HG03097 (cell line): ENCODE data around the gene LRTM2.

Source experiments
- ATAC-seq: cut with Tn5 transposase; IDR thresholded peaks from one replicate; pipeline ENCODE4 v1.9.1; 2021; ENCODE audit not compliant: unreplicated experiment, low FRiP score

The LRTM2 gene

DNA sequence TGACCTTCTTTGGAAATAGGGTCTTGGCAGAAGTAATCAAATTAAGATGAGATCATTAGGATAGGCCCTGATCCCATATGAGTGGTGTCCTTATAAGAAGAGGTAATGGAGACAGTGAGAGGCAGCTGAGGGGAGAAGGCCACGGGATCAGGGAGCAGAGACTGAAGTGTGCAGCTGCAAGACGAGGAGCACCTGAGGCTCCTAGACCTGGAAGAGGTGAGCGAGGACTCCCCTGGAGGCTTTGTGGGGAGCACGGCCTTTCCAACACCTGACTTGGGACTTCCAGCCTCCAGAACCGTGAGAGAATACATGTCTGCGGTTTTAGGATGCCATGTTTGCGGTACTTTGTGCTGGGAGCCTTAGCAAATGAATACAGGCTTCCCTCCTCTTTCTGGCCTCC is 37.5 kb downstream of the LRTM2 start:
- no peak for ATAC-seq

DNA sequence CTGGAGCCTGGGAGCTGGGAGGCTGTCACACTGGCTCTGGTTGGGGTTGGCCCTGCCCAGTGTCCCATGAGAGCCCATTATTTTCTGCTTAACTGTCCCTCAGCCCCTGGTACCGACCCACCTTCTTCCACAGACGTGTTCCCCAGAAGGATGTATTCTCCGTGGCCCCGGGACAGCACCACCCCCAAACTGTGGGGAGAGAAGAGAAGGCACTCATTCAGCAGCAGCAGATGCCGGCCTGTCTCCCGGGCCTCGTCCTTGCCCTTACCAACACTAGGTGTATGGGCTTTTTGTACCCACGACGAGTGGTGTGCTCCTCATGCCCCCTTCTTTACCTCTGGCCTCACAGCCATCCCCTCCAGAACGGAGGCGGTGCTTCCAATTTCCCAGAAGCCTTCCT is 38.1 kb downstream of the LRTM2 start:
- no peak for ATAC-seq

DNA sequence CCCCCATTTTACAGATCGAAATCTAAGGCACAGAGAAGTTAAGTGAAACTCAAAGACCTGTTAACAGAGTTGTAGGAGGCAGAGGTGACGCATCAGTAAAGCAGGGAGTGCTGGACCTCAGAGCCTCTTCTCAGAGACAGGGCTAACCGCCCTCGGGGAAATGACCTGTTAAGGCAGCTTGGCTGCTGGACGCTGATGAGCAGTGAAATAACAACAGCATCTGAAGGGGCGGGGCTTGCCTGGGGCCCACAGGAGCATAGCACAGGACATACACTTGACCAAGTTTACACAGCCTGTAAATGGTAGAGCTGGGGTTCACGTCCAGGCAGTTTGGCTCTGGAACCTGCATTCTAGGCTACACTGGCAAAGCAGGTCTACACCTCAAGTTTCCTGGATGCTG is 39.3 kb downstream of the LRTM2 start:
- no peak for ATAC-seq

DNA sequence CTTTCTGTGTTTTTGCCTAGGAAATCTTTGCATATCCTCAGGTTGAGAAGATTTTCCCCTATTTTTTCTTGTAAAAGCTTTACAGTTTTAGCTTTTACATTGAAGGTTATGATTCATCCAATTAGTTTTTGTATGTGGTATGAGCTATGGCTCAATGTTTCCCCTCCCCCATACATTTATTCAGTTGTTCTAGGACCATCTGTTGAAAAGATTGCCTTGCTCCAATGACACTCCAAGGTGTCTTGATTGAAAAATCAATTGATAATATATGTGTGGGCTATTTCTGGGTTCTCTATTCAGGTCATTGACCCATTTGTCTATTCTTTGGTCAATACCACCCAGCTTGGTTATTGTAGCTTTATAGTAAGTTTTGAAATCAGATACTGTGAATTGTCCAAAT is 42.6 kb downstream of the LRTM2 start:
- ATAC-seq: no peak

DNA sequence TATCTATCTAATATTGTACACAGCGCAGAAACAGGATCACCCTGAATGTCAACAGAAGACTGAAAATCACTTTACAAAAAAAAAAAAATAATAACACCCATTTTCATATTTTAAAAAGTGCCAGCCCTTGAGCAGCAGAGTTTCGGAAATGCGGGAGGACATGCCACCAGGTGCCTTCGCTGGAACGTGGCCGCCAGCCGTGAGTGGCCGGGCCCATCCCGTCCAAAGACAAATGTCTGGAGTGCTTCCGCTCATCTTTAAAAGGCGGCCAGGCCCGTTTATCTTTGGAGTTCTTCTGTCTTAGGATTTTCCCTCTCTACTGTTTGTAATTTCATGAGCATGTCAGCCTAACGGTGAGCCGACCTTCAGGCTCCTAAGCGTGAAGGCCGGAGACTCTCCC is 43.5 kb downstream of the LRTM2 start:
- no peak for ATAC-seq

DNA sequence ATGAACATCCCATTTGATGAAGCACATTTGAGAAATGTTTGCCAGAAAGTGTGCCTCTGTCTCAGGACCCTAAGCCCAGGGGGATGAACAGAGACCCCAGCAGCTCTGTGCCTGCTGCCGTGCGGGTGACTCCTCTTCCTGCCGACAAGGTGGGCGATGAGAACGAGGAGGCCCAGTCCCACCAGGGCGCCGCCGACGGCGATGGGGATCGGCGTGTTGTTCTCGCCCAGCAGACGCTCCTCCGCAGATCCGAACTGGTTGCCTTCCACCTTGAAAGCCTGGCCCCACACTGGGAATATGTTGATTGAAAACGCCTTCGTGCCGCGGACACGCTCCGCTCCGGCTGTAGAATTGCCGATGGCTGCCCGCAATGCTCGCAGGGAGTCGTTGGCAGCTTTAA is 44.1 kb downstream of the LRTM2 start:
- ATAC-seq: no peak

DNA sequence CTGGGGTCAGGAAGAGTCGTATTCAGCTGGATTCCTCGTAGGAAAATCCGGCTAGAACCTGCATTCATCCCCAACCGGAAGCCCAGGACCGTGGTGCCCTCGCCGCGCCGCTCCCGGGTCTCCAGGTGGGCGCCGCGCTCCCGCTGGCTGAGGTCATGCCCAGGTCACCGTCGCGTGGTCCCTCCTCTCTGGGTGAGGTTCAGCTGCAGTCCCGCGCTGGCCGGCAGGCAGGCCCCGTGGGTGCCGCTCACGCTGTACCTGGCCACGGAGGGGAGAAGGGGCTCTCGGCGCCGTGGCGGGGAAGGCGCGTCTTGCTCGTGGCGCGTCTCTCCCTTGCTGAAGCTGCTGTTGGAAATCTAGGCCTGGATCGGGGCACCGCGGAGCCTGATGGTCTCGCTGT is 44.5 kb downstream of the LRTM2 start:
- ATAC-seq: no peak

DNA sequence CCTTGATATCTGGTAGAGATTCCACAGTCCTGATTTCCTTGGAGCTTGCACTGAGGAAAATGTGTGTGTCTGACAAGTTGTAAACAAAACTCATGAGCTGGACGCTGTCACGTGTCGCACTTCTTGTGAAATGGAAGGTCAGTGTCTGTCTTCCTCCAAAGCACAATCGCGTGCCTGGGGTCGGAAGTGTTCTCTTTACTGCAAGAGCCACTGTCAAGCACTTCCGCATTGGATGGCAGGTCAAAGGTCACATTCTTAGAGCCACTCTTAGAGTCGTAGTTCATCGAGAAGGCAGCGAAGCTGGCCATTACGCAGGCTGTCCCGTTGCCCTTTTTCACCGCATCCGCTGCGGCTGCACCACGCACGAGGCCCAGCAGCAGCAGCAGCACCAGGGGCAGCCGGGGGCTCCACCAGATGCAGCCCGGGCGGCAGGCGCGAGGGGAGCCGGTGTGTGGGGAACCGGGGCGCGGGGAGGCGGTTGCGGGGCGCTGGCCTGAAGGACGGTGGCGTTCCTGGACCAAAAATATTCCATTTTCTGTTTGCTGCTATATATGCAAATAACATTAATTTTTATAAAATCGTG is 45.0 kb downstream of the LRTM2 start:
- ATAC-seq: no peak

DNA sequence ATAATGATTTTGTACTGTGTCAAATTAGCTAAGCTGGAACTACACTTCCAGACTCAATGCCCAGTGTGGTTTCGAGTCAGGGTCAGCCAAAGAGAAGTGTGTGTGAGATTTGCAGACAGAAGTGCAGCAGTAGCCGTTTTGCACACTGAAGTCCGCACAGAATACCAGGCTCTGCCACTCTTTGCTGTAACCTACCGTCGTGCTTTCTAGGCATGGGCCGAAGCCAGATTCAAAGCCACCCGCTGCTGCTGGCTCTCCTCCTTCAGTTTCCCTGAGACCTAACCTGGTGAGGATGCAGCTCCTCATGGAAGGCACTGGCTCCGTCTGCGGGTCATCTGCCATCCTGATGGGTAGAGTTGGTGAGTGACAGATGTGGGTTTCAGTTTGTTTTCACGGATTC is 48.8 kb downstream of the LRTM2 start:
- ATAC-seq: no peak

DNA sequence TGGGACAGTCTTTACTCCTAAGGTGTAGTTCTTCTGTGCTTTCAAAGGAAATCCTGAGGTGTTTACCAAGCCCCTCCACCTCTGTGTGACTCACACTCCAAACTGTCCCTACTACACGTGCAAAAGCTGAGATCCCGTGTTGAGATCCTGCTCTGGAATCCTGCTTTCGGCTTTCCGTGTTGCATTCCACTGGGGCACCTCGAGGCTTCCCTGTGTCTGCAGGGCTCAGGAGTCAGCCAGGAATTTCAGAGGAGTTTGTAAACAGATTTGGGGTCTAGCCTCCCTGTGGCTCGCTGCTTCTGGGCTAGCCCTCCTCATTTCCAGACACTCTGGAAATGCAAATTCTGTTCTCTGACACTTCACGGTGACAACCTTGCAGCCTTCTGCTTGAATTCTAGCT is 49.7 kb downstream of the LRTM2 start:
- no peak for ATAC-seq

DNA sequence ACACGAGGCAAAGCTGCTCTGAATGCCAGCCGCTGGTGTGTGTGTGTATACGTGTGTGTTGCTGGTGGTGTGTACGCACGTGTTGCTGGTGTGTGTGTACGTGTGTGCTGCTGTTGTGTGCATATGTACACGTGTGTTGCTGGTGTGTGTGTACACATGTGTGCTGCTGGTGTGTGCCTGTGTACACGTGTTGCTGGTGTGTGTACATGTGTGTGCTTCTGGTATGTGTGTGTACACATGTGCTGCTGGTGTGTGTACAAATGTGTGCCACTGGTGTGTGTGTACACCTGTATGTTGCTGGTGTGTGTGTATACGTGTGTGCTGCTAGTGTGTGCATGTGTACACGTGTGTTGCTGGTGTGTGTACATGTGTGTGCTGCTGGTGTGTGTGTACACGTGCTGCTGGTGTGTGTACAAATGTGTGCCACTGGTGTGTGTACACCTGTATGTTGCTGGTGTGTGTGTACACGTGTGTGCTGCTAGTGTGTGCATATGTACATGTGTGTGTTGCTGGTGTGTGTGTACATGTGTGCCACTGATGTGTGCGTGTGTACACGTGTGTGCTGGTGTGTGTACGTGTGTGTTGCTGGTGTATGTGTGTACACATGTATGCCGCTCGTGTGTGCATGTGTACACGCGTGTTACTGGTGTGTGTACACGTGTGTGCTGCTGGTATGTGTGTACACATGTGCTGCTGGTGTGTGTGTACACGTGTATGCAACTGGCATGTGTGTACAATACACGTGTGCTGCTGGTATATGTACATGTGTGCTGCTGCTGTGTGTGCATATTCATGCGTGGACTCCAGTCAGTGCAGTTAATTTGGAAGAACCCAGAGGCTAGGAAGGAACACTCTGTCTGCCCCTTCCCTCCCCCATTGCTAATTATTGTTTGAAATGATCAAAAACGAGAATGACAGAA is 50.9 kb downstream of the LRTM2 start:
- no peak for ATAC-seq

DNA sequence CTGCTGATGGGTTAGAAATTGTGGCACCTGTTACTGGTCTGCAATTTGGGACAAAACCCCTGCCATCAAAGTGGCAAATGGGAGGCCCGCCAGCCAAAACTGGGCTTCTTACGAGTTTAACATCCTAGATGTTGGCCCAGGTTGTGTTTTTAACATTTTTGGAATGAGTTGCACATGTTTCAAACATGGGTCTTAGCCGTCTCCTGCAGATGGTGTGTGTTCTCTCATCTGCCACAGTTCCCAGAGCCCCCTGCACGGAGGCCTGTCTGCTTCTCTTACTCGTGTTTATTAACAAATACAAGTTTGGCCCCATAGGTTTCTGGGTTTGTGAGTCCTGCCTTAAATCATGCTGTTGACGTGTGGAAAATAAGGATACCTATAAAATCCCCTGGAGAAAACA is 51.6 kb downstream of the LRTM2 start:
- ATAC-seq: no peak

DNA sequence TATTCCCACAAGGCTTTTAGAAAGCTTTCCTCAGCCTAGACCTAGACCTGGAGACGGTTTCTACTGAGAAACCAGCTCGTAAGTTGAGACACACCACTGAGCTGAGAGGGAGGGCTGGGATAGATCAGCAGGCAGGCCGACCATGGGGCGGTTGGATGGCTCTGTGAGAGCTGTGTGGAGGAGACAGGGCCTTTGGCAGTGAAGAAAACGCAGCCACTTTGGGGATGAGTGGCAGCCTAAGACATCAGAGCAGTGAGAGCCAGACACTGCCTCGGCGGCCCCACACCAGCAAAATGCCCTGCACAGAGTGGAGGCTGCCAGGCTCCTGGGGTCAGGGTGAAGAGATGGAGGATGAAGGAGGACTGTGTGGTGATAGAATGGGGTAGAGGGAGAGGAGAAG is 52.1 kb downstream of the LRTM2 start:
- ATAC-seq: no peak

DNA sequence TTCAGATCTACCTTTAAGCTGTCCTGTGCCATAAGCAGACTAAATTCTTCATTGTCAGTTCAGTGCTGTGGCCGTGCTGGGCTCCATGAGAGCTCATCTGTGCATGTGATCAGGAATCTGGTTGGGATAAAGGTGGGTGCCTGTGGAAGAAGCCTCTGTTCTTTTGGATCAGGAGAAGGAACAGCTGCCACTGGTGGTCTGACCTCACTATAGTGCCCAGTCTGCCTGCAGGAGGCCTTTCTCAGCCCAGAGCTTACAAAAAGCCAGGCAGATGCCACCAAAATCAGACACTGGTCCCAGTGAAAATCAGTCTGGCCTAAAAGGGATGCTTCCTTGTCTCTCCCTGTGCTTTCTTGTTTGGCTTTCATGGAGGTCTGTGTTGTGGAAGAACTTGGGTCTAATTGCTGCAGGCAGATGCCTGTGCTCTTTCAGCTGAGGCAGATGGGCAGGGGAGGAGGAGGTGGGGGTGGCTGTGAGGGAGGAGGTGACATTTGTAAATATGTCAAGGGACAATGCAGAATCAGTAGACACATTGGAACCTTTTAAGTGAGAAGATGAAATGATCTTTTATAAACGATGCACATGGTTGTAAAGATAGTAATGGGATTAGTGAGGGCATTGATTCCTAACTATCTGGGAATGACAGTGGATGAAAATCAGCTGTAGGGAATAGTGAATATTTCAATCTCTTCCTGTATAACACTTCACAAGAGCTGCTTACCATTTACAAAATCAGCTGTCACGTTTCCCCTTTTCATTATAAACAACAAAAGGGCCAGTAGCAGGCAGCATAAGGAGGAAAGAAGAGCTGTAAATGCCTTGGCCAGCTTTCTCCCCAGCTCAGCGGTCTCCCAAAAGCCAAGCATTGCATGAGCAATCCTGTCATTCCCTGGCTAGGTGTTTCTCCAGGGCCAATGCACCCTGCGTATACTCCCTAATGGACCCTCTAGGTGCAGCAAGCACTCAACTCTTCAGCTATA is 53.5 kb downstream of the LRTM2 start:
- no peak for ATAC-seq

DNA sequence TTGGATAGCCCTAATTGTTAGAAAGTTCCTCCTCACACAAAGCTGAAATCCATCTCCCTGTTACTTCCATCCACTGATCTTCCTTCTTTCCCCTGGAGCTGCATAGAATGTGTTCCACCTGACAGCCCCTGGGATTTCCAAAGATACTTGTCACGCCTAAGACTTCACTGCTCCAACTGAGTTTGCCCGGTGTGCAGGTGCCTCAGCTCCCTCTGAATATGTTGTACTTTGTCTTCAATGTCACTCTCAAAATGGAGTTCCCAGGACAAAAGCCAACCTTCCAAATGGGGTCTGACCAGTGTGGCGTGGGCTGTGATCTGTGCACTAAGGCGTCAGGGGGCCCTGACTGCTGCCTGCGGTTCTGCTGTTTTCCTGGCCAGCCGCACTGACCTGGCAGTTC is 55.2 kb downstream of the LRTM2 start:
- no peak for ATAC-seq

DNA sequence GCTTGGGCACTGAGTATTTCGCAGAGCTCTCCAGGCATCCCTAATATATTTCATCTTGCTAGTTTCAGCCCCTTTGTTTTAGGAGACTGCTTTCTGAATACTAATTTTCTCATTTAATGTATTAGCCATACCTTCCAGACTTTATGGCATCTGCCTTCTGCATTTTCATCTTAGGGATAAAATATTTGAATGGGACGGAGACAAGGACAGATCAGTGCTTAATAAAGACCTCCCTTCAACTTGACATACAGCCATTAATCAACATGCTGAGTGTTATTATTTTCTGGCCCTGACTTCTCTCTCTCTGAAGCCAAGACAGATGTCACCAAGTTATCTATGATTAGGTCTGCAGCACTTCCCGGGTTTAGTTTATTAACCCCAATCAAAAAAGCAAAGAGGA is 55.7 kb downstream of the LRTM2 start:
- no peak for ATAC-seq

DNA sequence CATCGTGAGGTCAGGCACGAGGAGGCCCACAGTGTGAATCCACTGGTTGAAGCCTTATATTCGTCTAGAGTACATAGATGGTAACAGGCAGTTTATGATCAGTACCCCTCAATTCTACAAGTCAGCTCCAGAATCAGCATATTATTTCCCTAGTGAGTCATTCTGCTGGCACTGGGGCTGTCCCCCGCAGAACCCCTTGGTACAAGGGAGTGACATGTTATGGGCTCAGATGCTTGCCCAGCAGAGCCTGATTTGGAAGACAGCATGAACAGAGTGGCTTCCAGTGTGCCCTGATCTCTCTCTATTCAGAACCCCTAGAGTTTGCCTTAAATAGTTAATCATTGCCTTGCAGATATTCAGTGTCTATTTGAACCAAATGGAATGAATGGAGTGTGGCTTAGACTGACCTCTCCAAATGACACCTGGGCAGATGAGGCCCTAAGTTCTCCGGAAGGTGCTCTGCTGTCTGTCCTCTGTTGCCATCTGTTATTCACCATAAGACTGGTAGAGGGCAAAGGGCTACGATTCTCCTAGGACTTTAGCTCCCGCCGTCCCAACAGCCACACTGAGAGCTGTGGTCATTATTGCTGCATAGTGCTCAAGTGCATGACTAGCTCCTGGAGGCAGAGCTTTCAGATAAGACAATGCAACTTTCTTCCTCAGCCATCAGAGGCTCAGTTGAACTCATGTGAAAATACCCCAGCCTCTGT is 57.0 kb downstream of the LRTM2 start:
- ATAC-seq: no peak

DNA sequence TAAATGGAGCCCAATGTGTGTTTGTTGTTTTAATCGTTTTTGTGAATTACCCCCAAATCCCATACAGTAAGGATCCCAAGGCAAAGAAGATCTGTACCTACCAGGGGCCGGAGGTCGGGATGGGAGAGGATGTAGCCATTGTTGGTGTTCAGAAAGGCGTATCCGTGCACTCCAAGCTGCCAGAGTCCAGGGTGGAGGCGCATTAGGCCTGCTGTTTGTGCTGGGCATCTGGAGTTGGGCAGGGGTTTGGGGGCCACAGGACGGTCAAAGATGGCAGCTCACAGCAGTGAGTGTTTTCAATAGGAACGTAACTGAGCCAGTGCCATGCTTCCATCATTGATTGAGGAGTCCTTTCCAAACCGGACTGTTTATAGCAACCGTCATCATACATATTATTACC is 57.8 kb downstream of the LRTM2 start:
- ATAC-seq: no peak

DNA sequence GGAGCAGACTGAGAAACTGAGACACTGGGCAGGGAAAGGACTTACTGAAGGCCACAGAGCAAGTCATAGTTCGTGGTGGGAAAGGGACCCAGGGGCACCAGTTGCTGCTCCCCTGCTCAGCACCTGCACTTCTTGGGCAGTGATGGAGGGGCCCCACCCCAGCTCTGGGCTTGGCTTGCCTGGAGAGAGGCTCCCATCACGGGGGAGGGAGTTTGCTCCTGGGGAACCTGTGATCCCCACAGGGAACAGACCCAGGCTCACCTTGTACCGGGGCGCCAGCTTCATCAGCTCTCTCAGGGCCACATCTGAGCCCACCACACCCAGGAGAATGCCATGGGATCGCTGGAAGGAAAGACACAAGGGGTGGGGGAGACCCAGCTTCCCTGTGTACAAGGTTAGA is 58.3 kb downstream of the LRTM2 start:
- no peak for ATAC-seq

DNA sequence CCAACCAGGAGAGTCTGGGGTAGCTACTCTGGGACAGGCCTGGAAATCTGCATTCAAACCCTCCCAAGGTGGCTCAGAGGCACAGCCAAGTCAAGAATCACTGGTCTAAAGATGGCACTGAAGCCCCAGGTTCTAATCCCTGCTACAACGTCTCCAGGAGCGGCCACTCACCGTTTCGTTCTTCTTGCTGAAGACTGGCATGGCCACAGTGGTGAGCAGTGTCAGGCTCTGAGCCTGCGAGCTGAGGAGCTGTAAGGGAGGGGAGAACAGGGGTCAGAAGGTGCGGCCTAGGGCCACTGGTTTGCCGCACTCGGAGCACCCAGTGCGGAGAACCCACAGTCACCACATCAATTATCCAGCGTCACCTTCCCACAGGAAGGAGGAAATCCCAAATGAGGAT is 59.3 kb downstream of the LRTM2 start:
- ATAC-seq: no peak
